Astrocyte (in vitro differentiated cells and primary cell): ENCODE measurements around the gene SGSM1. TPM values are rescaled to one million over a fixed set of nuclear protein-coding genes. Genes with fewer than 3 reads are reported as not detected.

ENCODE experiments used
- DNase-seq: peaks from one replicate; pipeline ENCODE4 v3.0.0-alpha.2; 2010; ENCODE audit warnings: low read depth
- FAIRE-seq: peaks from 2 replicates; lab custom pipeline; 2011; peaks lifted over from hg19 to GRCh38; lab: Jason Lieb, UNC
- H2AFZ ChIP-seq: 2 replicates; pipeline ENCODE4 v1.6.0; 2012; ENCODE audit warnings: low read depth, low read length, inconsistent platforms
- H3K27ac ChIP-seq: 2 replicates; pipeline ENCODE4 v1.5.1; 2011; ENCODE audit warnings: low read depth, low read length, inconsistent platforms
- H3K27me3 ChIP-seq: 2 replicates; pipeline ENCODE4 v1.6.0; 2011; ENCODE audit warnings: low read length, inconsistent platforms; ENCODE audit not compliant: insufficient read depth
- H3K36me3 ChIP-seq: 2 replicates; pipeline ENCODE4 v1.5.1; 2011; ENCODE audit warnings: low read length, inconsistent platforms; ENCODE audit not compliant: insufficient read depth
- H3K4me1 ChIP-seq: 2 replicates; pipeline ENCODE4 v1.5.1; 2011; ENCODE audit warnings: low read length, inconsistent platforms; ENCODE audit not compliant: insufficient read depth
- H3K4me2 ChIP-seq: 2 replicates; pipeline ENCODE4 v1.6.0; 2012; ENCODE audit warnings: low read length, inconsistent platforms
- H3K4me3 ChIP-seq: 2 replicates; pipeline ENCODE4 v1.5.1; 2011; ENCODE audit warnings: low read depth, mild to moderate bottlenecking, low read length, inconsistent platforms; ENCODE audit not compliant: insufficient read depth
- H3K79me2 ChIP-seq: 2 replicates; pipeline ENCODE4 v1.6.0; 2012; ENCODE audit warnings: mild to moderate bottlenecking, low read length, inconsistent platforms; ENCODE audit not compliant: insufficient read depth
- H3K9ac ChIP-seq: 2 replicates; pipeline ENCODE4 v1.6.0; 2012; ENCODE audit warnings: mild to moderate bottlenecking, low read length, inconsistent platforms
- H3K9me3 ChIP-seq: 2 replicates; pipeline ENCODE4 v1.5.1; 2012; ENCODE audit warnings: low read depth, mild to moderate bottlenecking, low read length, inconsistent platforms; ENCODE audit not compliant: insufficient read depth
- H4K20me1 ChIP-seq: 2 replicates; pipeline ENCODE4 v1.6.0; 2012; ENCODE audit warnings: low read length, inconsistent platforms; ENCODE audit not compliant: insufficient read depth
- H3K27ac Mint-ChIP-seq: one replicate; pipeline ENCODE4 v1.8.0; 2021; ENCODE audit warnings: mild to moderate bottlenecking, mixed read lengths; ENCODE audit not compliant: unreplicated experiment
- H3K27me3 Mint-ChIP-seq: one replicate; pipeline ENCODE4 v1.8.0; 2021; ENCODE audit warnings: low read depth, mixed read lengths; ENCODE audit not compliant: unreplicated experiment
- H3K36me3 Mint-ChIP-seq: one replicate; pipeline ENCODE4 v1.8.0; 2021; ENCODE audit warnings: low read depth, mixed read lengths; ENCODE audit not compliant: unreplicated experiment
- H3K4me1 Mint-ChIP-seq: one replicate; pipeline ENCODE4 v1.8.0; 2021; ENCODE audit warnings: low read depth, mixed read lengths; ENCODE audit not compliant: unreplicated experiment
- H3K4me3 Mint-ChIP-seq: one replicate; pipeline ENCODE4 v1.8.0; 2021; ENCODE audit warnings: mild to moderate bottlenecking, moderate library complexity, mixed read lengths; ENCODE audit not compliant: unreplicated experiment
- H3K9me3 Mint-ChIP-seq: one replicate; pipeline ENCODE4 v1.8.0; 2021; ENCODE audit warnings: mild to moderate bottlenecking, mixed read lengths; ENCODE audit not compliant: unreplicated experiment
- EZH2 ChIP-seq: IDR thresholded peaks from 2 replicates; pipeline ENCODE4 v1.6.1; 2012; ENCODE audit warnings: mild to moderate bottlenecking, low read length, inconsistent platforms; ENCODE audit not compliant: insufficient read depth
- total RNA-seq: library from RNA; stranded (reverse); gene quantifications from 2 replicates; pipeline ENCODE4 v1.2.1, GENCODE V29; 2021
- TF ChIP-seq, protein P1 (sequence below): IDR thresholded peaks from 2 replicates; pipeline ENCODE4 v1.5.1; 2011; ENCODE audit warnings: low read depth, mild to moderate bottlenecking, inconsistent platforms, low read length, moderate library complexity; ENCODE audit not compliant: insufficient read depth

SGSM1 gene
- total RNA-seq, 1 donor from 2014 or later: 0.05 TPM

DNA sequence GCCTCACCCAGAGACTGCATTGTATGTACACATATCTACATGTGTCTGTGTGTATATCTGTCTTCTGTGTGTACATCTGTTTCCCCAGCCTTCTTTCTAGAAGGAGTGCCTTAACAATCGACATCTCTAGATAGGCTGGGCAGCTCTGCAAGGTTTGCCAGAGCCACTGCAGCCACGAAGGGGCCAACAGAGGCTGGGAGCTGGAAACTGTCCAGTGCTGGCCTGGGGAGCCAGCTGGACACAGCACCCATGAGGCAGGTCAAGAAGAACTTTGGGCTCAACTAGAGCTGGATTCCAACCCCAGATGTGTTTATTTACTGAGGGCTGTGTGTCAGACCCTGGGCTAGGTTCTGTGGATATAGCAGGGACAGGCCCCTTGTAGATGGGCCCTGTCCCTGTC is 3.3 kb downstream of the SGSM1 start:
- no peaks in the 10 kb centered on the region for H3K4me1 Mint-ChIP-seq
- H2AFZ ChIP-seq: no peak overlapping the region
- FAIRE-seq: no peak
- DNase-seq: no peak
- H3K27ac ChIP-seq: no peak overlapping the region
- H3K36me3 ChIP-seq: no peaks in the 10 kb centered on the region
- peaks cover 14% of the 10 kb centered on the region for H3K27me3 ChIP-seq
- H3K9me3 Mint-ChIP-seq: peaks cover under 1% of the 10 kb centered on the region
- H3K27me3 Mint-ChIP-seq: peaks cover 35% of the 10 kb centered on the region
- H3K4me3 ChIP-seq: no peak overlapping the region
- H4K20me1 ChIP-seq: no peaks in the 10 kb centered on the region
- H3K79me2 ChIP-seq: no peaks in the 10 kb centered on the region
- no peak overlapping the region for H3K9ac ChIP-seq
- no peak overlapping the region for H3K27ac Mint-ChIP-seq
- TF ChIP-seq EZH2: no peak
- TF ChIP-seq, protein P1, sequence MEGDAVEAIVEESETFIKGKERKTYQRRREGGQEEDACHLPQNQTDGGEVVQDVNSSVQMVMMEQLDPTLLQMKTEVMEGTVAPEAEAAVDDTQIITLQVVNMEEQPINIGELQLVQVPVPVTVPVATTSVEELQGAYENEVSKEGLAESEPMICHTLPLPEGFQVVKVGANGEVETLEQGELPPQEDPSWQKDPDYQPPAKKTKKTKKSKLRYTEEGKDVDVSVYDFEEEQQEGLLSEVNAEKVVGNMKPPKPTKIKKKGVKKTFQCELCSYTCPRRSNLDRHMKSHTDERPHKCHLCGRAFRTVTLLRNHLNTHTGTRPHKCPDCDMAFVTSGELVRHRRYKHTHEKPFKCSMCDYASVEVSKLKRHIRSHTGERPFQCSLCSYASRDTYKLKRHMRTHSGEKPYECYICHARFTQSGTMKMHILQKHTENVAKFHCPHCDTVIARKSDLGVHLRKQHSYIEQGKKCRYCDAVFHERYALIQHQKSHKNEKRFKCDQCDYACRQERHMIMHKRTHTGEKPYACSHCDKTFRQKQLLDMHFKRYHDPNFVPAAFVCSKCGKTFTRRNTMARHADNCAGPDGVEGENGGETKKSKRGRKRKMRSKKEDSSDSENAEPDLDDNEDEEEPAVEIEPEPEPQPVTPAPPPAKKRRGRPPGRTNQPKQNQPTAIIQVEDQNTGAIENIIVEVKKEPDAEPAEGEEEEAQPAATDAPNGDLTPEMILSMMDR: no peak
- no peak overlapping the region for H3K4me2 ChIP-seq
- no peaks in the 10 kb centered on the region for H3K4me1 ChIP-seq
- no peaks in the 10 kb centered on the region for H3K9me3 ChIP-seq
- no peak overlapping the region for H3K4me3 Mint-ChIP-seq
- H3K36me3 Mint-ChIP-seq: no peaks in the 10 kb centered on the region

DNA sequence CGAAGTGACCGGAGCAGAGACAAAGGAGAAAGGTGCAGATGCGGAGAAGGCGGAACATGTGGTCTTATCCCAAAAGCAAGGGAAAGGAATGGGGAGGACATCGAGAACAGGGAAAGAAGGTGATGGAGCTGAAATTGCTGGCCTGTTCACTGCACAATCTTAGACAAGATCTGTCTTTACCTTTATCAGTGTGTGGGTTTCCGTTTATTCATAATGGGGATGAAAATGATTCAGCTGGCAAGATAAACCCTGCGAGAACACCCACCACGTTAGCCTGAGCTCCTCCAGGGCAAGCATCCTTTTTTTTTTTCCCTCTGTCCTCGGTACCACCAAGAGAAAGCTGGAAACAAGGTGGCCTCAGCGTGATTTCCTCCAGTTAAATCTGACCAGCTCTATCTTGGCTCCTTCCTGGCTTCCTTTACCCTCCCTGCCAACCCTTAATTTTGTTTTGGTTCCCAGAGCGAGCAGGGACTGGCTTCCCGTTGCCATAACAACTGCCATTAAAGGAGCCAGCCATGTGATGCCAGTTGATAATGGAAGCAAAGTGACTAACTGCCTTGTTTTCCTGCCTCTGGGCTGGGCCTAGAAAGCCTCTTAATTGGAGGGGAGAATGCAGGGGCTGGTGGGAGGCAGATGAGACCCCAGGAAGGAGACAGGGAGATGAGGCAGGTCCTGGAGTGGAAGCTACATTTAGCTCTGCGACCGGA is 4.2 kb downstream of the SGSM1 start:
- Histone ChIP-seq H4K20me1 (no peaks in the 10 kb centered on the region), H3K9me3 (no peaks in the 10 kb centered on the region), H3K27ac (no peak overlapping the region), H3K4me2 (no peak overlapping the region), H3K9ac (no peak overlapping the region), H3K4me1 (no peaks in the 10 kb centered on the region), H3K4me3 (no peak overlapping the region), H3K79me2 (no peaks in the 10 kb centered on the region), H2AFZ (no peak overlapping the region), H3K27me3 (peaks cover 12% of the 10 kb centered on the region), H3K36me3 (no peaks in the 10 kb centered on the region)
- no peaks in the 10 kb centered on the region for H3K4me1 Mint-ChIP-seq
- peaks cover 6% of the 10 kb centered on the region for H3K9me3 Mint-ChIP-seq
- H3K36me3 Mint-ChIP-seq: no peaks in the 10 kb centered on the region
- H3K4me3 Mint-ChIP-seq: no peak overlapping the region
- peaks cover 29% of the 10 kb centered on the region for H3K27me3 Mint-ChIP-seq
- no peak for FAIRE-seq
- TF ChIP-seq, protein P1: no peak
- TF ChIP-seq EZH2: no peak
- no peak overlapping the region for H3K27ac Mint-ChIP-seq
- no peak for DNase-seq

DNA sequence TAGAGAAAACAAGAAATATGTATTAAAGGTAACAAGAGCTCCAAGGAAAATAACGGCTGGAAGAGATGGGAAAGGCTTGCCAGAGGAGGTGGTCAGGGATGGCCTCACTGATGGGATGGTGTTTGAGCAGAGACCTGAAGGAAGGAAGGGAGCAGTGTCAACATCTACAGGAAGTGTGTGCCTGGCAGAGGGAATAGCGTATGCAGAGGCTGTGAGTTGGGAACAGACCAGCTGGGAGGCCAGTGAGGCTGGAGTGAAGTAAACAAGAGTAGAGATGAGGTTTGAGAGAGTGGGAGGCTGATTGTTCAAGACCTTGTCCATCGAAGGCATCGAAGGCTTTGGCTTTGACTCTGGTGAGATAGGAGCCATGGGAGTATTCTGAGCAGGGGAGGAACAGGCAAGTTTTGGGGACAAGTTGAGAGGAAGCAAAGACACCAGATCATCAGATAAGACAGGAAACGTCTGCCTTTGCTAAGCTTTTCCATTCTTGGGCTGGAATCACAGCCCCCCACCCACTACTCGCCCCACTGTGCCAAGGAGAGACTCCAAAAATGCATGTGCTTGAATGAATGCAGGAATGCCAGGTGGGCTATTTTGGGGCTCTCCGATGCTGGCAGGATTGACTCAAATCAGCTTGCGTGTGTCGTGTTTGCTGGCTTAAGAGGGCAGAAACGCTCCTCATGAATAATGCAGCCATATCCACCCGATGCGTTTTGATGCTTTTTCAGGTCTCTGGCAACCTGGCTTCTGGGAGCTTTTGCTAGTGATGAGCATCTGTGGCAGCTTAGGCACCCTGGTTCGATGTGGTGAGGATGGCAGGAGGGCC is 7.2 kb downstream of the SGSM1 start:
- Histone ChIP-seq H4K20me1 (no peaks in the 10 kb centered on the region), H3K4me2 (no peak overlapping the region), H3K79me2 (no peaks in the 10 kb centered on the region), H3K4me3 (no peak overlapping the region), H3K9ac (no peak overlapping the region), H3K27me3 (peaks cover 9% of the 10 kb centered on the region), H2AFZ (no peak overlapping the region), H3K27ac (no peak overlapping the region), H3K36me3 (no peaks in the 10 kb centered on the region), H3K4me1 (no peaks in the 10 kb centered on the region), H3K9me3 (no peaks in the 10 kb centered on the region)
- peaks cover 17% of the 10 kb centered on the region for H3K9me3 Mint-ChIP-seq
- DNase-seq (no peak), FAIRE-seq (no peak)
- H3K4me1 Mint-ChIP-seq: no peaks in the 10 kb centered on the region
- peaks cover 25% of the 10 kb centered on the region for H3K27me3 Mint-ChIP-seq
- H3K4me3 Mint-ChIP-seq: no peak overlapping the region
- no peak for TF ChIP-seq EZH2
- TF ChIP-seq, protein P1: no peak
- no peak overlapping the region for H3K27ac Mint-ChIP-seq
- peaks cover 3% of the 10 kb centered on the region for H3K36me3 Mint-ChIP-seq
